K562 (cell line): Measurements from ENCODE around the gene LHPP. TPM values are rescaled to one million over a fixed set of nuclear protein-coding genes. Genes with fewer than 3 reads are reported as not detected.

Experiments
- ATAC-seq: fragments of 200-7000 bp; cut with Tn5 transposase; 3 replicates; pipeline ENCODE4 v1.9.1; 2020; ENCODE audit warnings: moderate library complexity
- BruUV-seq: library from RNA; stranded (reverse); fragments of 400-500 nt; replicated peaks from 2 replicates; lab custom pipeline; 2021; lab: Mats Ljungman, UMichigan
- CTCF ChIA-PET: fragments of 300-600 bp; formaldehyde crosslinking; extraction: SDS; loops from one replicate; lab custom pipeline; 2021; ENCODE audit warnings: low intra/inter-chr PET ratio; lab: Yijun Ruan, JAX
- POLR2A ChIA-PET: fragments of 300-600, 350-650 bp; sonication (Branson Sonifier 250); formaldehyde crosslinking; extraction: SDS; loops from one replicate; lab custom pipeline; 2021; ENCODE audit warnings: antibody characterized with exemption, inconsistent platforms; lab: Yijun Ruan, JAX
- DNase-seq, 4 experiments: peaks; one replicate each; pipeline versions ENCODE4 v3.0.0 to v3.0.0-alpha.2; 2011 to 2018; ENCODE audit warnings: low spot score in 3 of 4, mixed read lengths in 3 of 4; ENCODE audit errors: extremely low read depth in 1 of 4
- FAIRE-seq: peaks from 2 replicates; lab custom pipeline; 2011; peaks lifted over from hg19 to GRCh38; lab: Jason Lieb, UNC
- H2AFZ ChIP-seq: 2 replicates; pipeline ENCODE4 v1.6.0; 2011; ENCODE audit warnings: low read depth, low read length, control low read depth, inconsistent platforms
- H3K27ac ChIP-seq: fragments of 200-600 bp; 3 replicates; pipeline ENCODE4 v1.8.0; 2011; ENCODE audit warnings: low read depth, mild to moderate bottlenecking, control low read depth, inconsistent platforms, low read length, moderate library complexity, mixed read lengths; ENCODE audit errors: extremely low read depth
- H3K27me3 ChIP-seq, 2 experiments: fragments of 300-600 bp in 1 of 2; 2 replicates in 1 of 2; 3 replicates in 1 of 2; pipeline versions ENCODE4 v1.6.0 to v1.8.0; 2011; ENCODE audit warnings: inconsistent platforms in 2 of 2, low read length in 2 of 2, mild to moderate bottlenecking in 1 of 2, mixed read lengths in 1 of 2, moderate library complexity in 1 of 2; ENCODE audit not compliant: control insufficient read depth in 2 of 2, insufficient read depth in 2 of 2
- H3K36me3 ChIP-seq: fragments of 300-600 bp; 3 replicates; pipeline ENCODE4 v1.8.0; 2011; ENCODE audit warnings: mild to moderate bottlenecking, low read length, inconsistent platforms; ENCODE audit not compliant: control insufficient read depth, insufficient read depth
- H3K4me1 ChIP-seq, 2 experiments: fragments of 200-600 bp in 1 of 2; replicated peaks in 1 of 2; 2 replicates in 1 of 2; 3 replicates in 1 of 2; pipeline versions ENCODE4 v1.5.1 to v1.8.0; 2011; ENCODE audit warnings: inconsistent platforms in 2 of 2, low read length in 2 of 2, mild to moderate bottlenecking in 1 of 2, mixed read lengths in 1 of 2, moderate library complexity in 1 of 2; ENCODE audit not compliant: control insufficient read depth in 2 of 2, insufficient read depth in 2 of 2
- H3K4me2 ChIP-seq: 2 replicates; pipeline ENCODE4 v1.6.1; 2011; ENCODE audit warnings: low read length, control low read depth, inconsistent platforms, mixed read lengths; ENCODE audit not compliant: insufficient read depth
- H3K4me3 ChIP-seq: fragments of 200-600 bp; sonication (generic), shearing (Covaris generic); 2 replicates; pipeline ENCODE4 v1.5.1; 2016; ENCODE audit warnings: control low read depth, inconsistent platforms
- H3K79me2 ChIP-seq: fragments of 200-600 bp; 3 replicates; pipeline ENCODE4 v1.8.0; 2011; ENCODE audit warnings: low read length, inconsistent platforms; ENCODE audit not compliant: control insufficient read depth, insufficient read depth
- H3K9ac ChIP-seq, 2 experiments: 2 replicates each; pipeline versions ENCODE4 v1.6.0 to v1.6.1; 2011; ENCODE audit warnings: low read depth in 2 of 2, low read length in 2 of 2, control low read depth in 1 of 2, inconsistent platforms in 1 of 2, mild to moderate bottlenecking in 1 of 2, mixed read lengths in 1 of 2; ENCODE audit not compliant: insufficient read depth in 1 of 2
- H3K9me1 ChIP-seq: one replicate; pipeline ENCODE4 v1.6.0; 2011; ENCODE audit warnings: inconsistent platforms, mild to moderate bottlenecking, low read length, moderate library complexity; ENCODE audit not compliant: control insufficient read depth, insufficient read depth
- H3K9me3 ChIP-seq: replicated peaks from 2 replicates; pipeline ENCODE4 v1.5.1; 2011; ENCODE audit warnings: low read depth, low read length, inconsistent platforms; ENCODE audit not compliant: control insufficient read depth, insufficient read depth
- H4K20me1 ChIP-seq: replicated peaks from 2 replicates; pipeline ENCODE4 v1.6.1; 2011; ENCODE audit warnings: low read length, inconsistent platforms, mixed read lengths; ENCODE audit not compliant: control insufficient read depth, insufficient read depth
- MBD2 ChIP-seq: sonication (generic); IDR thresholded peaks from 2 replicates; pipeline ENCODE4 v1.6.1; 2016; ENCODE audit warnings: low read depth, borderline replicate concordance
- PKNOX1 ChIP-seq: fragments of 450-650 bp; IDR thresholded peaks from 2 replicates; pipeline ENCODE4 v1.6.1; 2016
- ZBTB17 ChIP-seq: fragments of 450-650 bp; formaldehyde crosslinking; IDR thresholded peaks from 2 replicates; pipeline ENCODE4 v1.4.0; 2020; ENCODE audit warnings: mild to moderate bottlenecking
- ZFP91 ChIP-seq: sonication (generic); formaldehyde crosslinking; IDR thresholded peaks from 2 replicates; pipeline ENCODE4 v1.8.0; 2022; ENCODE audit warnings: mild to moderate bottlenecking, missing genetic modification reagents
- ZKSCAN1 ChIP-seq: fragments of 150-350 bp; IDR thresholded peaks from 2 replicates; pipeline ENCODE4 v1.6.1; 2016; ENCODE audit warnings: low read depth, low read length
- ZNF232 ChIP-seq: sonication (generic); formaldehyde crosslinking; IDR thresholded peaks from 2 replicates; pipeline ENCODE4 v1.8.0; 2022; ENCODE audit warnings: mild to moderate bottlenecking, missing genetic modification reagents
- ZNF507 ChIP-seq: conservative IDR thresholded peaks from 2 replicates; pipeline ENCODE4 v1.6.1; 2017; ENCODE audit warnings: missing genetic modification characterization, missing compliant biosample characterization
- ZNF75A ChIP-seq: fragments of 450-650 bp; formaldehyde crosslinking; IDR thresholded peaks from 2 replicates; pipeline ENCODE4 v1.4.0; 2020; ENCODE audit warnings: mild to moderate bottlenecking
- WGBS: fragments of 100-300 bp; shearing (Covaris generic); methylation state at CpG from one replicate; pipeline ENCODE4 v1.1.6; 2016; ENCODE audit warnings: low coverage, mixed read lengths; ENCODE audit not compliant: insufficient coverage; ENCODE audit errors: missing lambda C conversion rate; 5-methylcytosine and 5-hydroxymethylcytosine counted together
- in situ Hi-C: fragments of 300-500 bp; cut with MboI; formaldehyde crosslinking; loops from 4 replicates; pipeline ENCODE4 v1.15.0; 2018; ENCODE audit warnings: inconsistent platforms, mixed read lengths
- intact Hi-C: fragments of 100-400 bp; cut with micrococcal nuclease; formaldehyde crosslinking; loops from 2 replicates; pipeline ENCODE4 v1.14.2; 2022
- polyA plus RNA-seq, 8 experiments: library from polyadenylated mRNA; depleted of rRNA in 4 of 8; stranded (reverse) in 5 of 8; unstranded in 3 of 8; fragments of >200 nt; fragmentation: Nextera tagmentation in 2 of 8; fragmentation: Illumina TruSeq in 1 of 8; extraction: Ambion mirVana in 2 of 8; extraction: Trizol in 1 of 8; gene quantifications; 2 replicates each; pipeline versions ENCODE4 v1.2.1 to v1.2.3, GENCODE V29; 2011 to 2014; ENCODE audit warnings: inconsistent platforms in 1 of 8, missing spikeins in 1 of 8
- total RNA-seq, 7 experiments: library from RNA; depleted of rRNA in 6 of 7; stranded (reverse); fragments of >200 nt in 6 of 7; fragmentation: Illumina TruSeq in 2 of 7; extraction: Trizol in 2 of 7; gene quantifications; 2 replicates each; pipeline versions ENCODE4 v1.2.1 to v1.2.3, GENCODE V29; 2011 to 2021; ENCODE audit warnings: low replicate concordance in 1 of 7
- TF ChIP-seq, protein P1 (sequence below): fragments of 450-650 bp; IDR thresholded peaks from 2 replicates; pipeline ENCODE4 v1.6.1; 2018; ENCODE audit warnings: mild to moderate bottlenecking, low read depth; ENCODE audit not compliant: partially characterized antibody

Gene LHPP
- total and polyA plus RNA-seq, 9 of the 15 experiments (the other 6 are each of a cell fraction or from before 2014, with no cell fraction given), result 0.34 to 7.4 (median 3.0) TPM

DNA sequence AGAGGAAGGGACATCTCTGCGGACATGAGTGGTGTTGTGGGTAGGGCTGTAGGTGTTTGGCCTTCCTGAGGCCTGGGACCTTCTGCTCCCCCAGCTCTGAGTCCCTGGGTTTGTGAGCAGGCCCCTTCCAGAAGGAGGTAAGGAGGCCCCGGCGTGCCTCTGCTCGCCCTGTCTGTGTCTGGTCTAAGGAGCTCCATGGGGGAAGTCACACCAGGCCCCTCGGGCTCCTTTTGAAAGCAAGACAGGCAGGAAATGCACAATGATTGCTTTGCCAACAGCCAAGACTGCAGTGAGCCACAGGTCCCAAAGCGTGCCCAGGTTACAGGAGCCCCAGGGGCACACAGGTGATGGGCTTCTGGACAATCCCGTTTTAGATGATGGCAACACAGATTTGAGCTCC is 193.1 kb downstream of the LHPP start (continued):
- TF ChIP-seq PKNOX1, result no peak

DNA sequence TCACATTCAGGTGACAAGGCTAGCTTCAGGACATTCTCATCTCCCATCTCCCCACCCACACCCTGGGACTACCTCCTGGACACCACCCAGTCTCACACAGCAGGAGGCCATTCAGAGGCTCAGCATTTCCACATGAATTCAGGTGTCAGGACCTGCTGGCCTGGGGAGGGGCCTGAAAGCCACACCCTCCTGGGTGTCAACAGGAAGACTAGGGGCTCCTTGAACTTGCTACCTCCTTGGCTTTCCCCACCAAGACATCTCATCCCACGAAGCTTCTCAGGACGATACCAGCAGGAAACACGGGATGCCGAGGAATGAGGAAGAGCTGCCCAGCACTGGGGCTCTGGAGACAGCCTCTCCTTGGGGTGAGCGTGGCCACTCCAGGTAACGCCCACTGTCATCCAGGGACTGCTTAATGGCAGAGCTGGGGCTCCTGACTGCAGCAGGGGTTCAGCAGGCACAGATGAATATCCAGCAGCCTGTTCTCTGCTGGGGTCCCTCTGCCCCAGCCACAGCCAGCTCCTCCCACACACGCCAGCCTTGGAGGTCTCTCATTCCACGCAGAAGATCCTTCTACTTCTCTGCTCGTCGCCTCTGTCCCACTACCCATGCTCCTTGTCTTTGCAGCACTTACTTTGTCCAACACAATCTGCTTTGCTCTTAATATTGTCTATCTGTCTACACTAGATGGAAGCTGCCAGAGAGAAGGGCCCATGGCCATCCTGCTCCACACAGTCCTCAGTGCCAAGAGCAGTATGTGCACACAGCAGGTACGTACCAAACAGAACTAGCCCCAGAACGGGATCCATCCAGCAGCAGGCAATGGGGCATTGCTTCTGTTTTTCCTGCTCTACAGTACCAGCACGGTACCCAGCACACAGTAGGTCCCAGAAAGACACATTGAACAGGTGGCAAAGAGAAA is 193.8 kb downstream of the LHPP start:
- no TSS peak for BruUV-seq
- no peaks in the 10 kb centered on the region for H3K79me2 ChIP-seq
- H3K4me3 ChIP-seq, result no peak overlapping the region
- in situ Hi-C loops (no loop called here), intact Hi-C loops (no loop called here)
- no peak overlapping the region for H2AFZ ChIP-seq
- H3K27ac ChIP-seq, result no peak overlapping the region
- ATAC-seq, result no peak
- TF ChIP-seq ZNF507, result no peak
- TF ChIP-seq ZKSCAN1, result 0 out of 2 replicates have a peak, but pooled peaks have one; percentile 47
- no peak for TF ChIP-seq MBD2
- TF ChIP-seq ZFP91 (CRISPR knock-in tag), result no peak
- TF ChIP-seq, protein P1, sequence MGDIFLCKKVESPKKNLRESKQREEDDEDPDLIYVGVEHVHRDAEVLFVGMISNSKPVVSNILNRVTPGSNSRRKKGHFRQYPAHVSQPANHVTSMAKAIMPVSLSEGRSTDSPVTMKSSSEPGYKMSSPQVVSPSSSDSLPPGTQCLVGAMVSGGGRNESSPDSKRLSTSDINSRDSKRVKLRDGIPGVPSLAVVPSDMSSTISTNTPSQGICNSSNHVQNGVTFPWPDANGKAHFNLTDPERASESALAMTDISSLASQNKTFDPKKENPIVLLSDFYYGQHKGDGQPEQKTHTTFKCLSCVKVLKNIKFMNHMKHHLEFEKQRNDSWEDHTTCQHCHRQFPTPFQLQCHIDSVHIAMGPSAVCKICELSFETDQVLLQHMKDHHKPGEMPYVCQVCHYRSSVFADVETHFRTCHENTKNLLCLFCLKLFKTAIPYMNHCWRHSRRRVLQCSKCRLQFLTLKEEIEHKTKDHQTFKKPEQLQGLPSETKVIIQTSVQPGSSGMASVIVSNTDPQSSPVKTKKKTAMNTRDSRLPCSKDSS, result no peak
- TF ChIP-seq ZNF232 (CRISPR knock-in tag), result no peak
- TF ChIP-seq ZBTB17 (CRISPR knock-in tag), result no peak
- no peak for TF ChIP-seq ZNF75A (CRISPR knock-in tag)
- no peak overlapping the region for H3K4me2 ChIP-seq
- CTCF ChIA-PET, result no interaction called here
- no peaks in the 10 kb centered on the region for H3K9me3 ChIP-seq
- H3K27me3 ChIP-seq, result no peaks in the 10 kb centered on the region
- H4K20me1 ChIP-seq, result no peaks in the 10 kb centered on the region
- no peaks in the 10 kb centered on the region for H3K9me1 ChIP-seq
- 92% methylated on average over 10 of the region's 13 CpGs for WGBS
- POLR2A ChIA-PET, result interaction anchor here (0.6 kb wide), 1 partner anchor 267 kb away, joined by 3 read pairs; no protein-coding TSS in a partner anchor
- FAIRE-seq, result no peak
- peaks cover 5% of the 10 kb centered on the region; the same call in 1 of the 3 replicates for H3K36me3 ChIP-seq
- DNase-seq, result no peak
- H3K9ac ChIP-seq, result peak overlapping the region in 1 of 2 experiments; percentile 74; a peak in 2 of 4 replicates
- peaks cover 0 to 12% of the 10 kb centered on the region in 2 experiments; a peak in 3 of 5 replicates for H3K4me1 ChIP-seq
